Activated naive CD4-positive, alpha-beta T cell treated with anti-CD3 and anti-CD28 coated beads for 36 hours (primary cell): ENCODE data around the gene HMMR. TPM values are rescaled to one million over a fixed set of nuclear protein-coding genes. Genes with fewer than 3 reads are reported as not detected.

Experiments used
- total RNA-seq, 2 experiments: library from RNA; stranded (reverse); gene quantifications; one replicate each; pipeline ENCODE4 v1.2.3, GENCODE V29; 2021

Gene HMMR
- total RNA-seq, 2 experiments from 2014 or later, result 91.8 to 99.8 TPM

Other genes starting within 250 kb of the HMMR start
- gene CCNG1, start 23.0 kb upstream of the HMMR start, total RNA-seq, result 100 to 1,000 TPM; 213 to 227 TPM
- 10 to 100 TPM; 51.5 to 55.5 TPM for gene NUDCD2, start 530 bp upstream of the HMMR start, total RNA-seq
- gene MAT2B, start 45.0 kb downstream of the HMMR start, total RNA-seq, result 10 to 100 TPM; 87.6 to 88.7 TPM